Endodermal cell (in vitro differentiated cells): ENCODE results near the gene FABP1. TPM values are rescaled to one million over a fixed set of nuclear protein-coding genes. Genes with fewer than 3 reads are reported as not detected.

ENCODE experiments used
- DNase-seq: peaks from one replicate; pipeline ENCODE4 v3.0.0-alpha.2; 2017
- H3K27ac ChIP-seq: 2 replicates; pipeline ENCODE4 v1.5.1; 2013; ENCODE audit warnings: mild to moderate bottlenecking, low read depth, low read length, moderate library complexity
- H3K27me3 ChIP-seq: 2 replicates; pipeline ENCODE4 v1.6.1; 2013; ENCODE audit warnings: mild to moderate bottlenecking, low read length, moderate library complexity; ENCODE audit not compliant: insufficient read depth, control insufficient read depth, poor library complexity, severe bottlenecking
- H3K36me3 ChIP-seq: 2 replicates; pipeline ENCODE4 v1.7.0; 2013; ENCODE audit warnings: mild to moderate bottlenecking, low read length, moderate library complexity; ENCODE audit not compliant: control insufficient read depth, insufficient read depth
- H3K4me1 ChIP-seq: one replicate; pipeline ENCODE4 v1.7.0; 2013; ENCODE audit warnings: low read length; ENCODE audit not compliant: control insufficient read depth, insufficient read depth
- H3K4me3 ChIP-seq: 2 replicates; pipeline ENCODE4 v1.5.1; 2013; ENCODE audit warnings: mild to moderate bottlenecking, low read length, moderate library complexity
- H3K9ac ChIP-seq: 2 replicates; pipeline ENCODE4 v1.6.1; 2013; ENCODE audit warnings: mild to moderate bottlenecking, low read length, moderate library complexity; ENCODE audit not compliant: poor library complexity, severe bottlenecking; ENCODE audit errors: extremely low read depth
- H3K9me3 ChIP-seq: 2 replicates; pipeline ENCODE4 v1.6.1; 2013; ENCODE audit warnings: mild to moderate bottlenecking, low read length, moderate library complexity; ENCODE audit not compliant: control insufficient read depth
- H3K27ac Mint-ChIP-seq: 2 replicates; pipeline ENCODE4 v1.8.0; 2020; ENCODE audit warnings: mixed read lengths
- H3K27me3 Mint-ChIP-seq: 2 replicates; pipeline ENCODE4 v1.8.0; 2021; ENCODE audit warnings: mild to moderate bottlenecking, mixed read lengths; ENCODE audit not compliant: insufficient read depth
- H3K36me3 Mint-ChIP-seq: 2 replicates; pipeline ENCODE4 v1.8.0; 2020; ENCODE audit warnings: low read depth, mixed read lengths
- H3K4me1 Mint-ChIP-seq: 2 replicates; pipeline ENCODE4 v1.8.0; 2020; ENCODE audit warnings: mixed read lengths
- H3K4me3 Mint-ChIP-seq: 2 replicates; pipeline ENCODE4 v1.8.0; 2020; ENCODE audit warnings: mild to moderate bottlenecking, moderate library complexity, mixed read lengths
- H3K9me3 Mint-ChIP-seq: 2 replicates; pipeline ENCODE4 v1.8.0; 2020; ENCODE audit warnings: mild to moderate bottlenecking, mixed read lengths
- WGBS, 2 experiments: methylation state at CpG; one replicate each; pipeline versions ENCODE4 v1.1.5 to v1.1.7; 2013; ENCODE audit warnings: missing lambda C conversion rate in 2 of 2, mixed read lengths in 1 of 2; ENCODE audit not compliant: insufficient coverage in 1 of 2, insufficient read length in 1 of 2; 5-methylcytosine and 5-hydroxymethylcytosine counted together
- total RNA-seq, 2 donors: library from RNA; stranded (reverse); fragmentation: NEBNext Ultra II Directional in 1 of 2; extraction: Animal tissue kit (Norgen Biotek cat#: 25700) in 1 of 2; gene quantifications; 2 replicates in 1 of 2; 3 replicates in 1 of 2; pipeline ENCODE4 v1.2.1, GENCODE V29; 2021
- TF ChIP-seq, protein P1 (sequence below): fragments of 200-600 bp; sonication (generic); conservative IDR thresholded peaks from 2 replicates; pipeline ENCODE4 v1.5.0; 2021; ENCODE audit warnings: antibody characterized with exemption, mild to moderate bottlenecking

Gene FABP1
- total RNA-seq, 2 donors from 2014 or later: not detected

DNA sequence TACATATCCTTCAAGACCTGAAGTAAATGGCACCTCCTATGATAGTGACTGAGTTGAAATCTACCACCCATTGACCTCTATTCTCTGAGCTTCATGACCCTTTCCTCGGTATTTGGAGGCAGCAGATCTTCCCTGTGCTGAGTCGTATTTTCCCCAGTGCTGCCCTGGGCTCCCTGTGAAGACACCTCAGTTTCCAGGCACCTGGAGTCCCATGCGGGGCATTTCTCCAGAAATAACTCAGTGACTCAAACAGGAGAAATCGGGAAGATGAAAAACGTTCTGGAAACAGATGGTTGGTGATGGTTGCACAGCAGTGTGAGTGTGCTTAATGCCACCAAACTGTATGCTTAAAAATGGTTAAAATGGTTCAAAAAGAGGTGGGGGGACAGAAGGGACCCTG lies 42.3 kb downstream of the FABP1 start:
- no peaks in the 10 kb centered on the region for H3K9me3 ChIP-seq
- Mint-ChIP-seq H3K4me3 (no peak overlapping the region), H3K36me3 (no peaks in the 10 kb centered on the region), H3K4me1 (peaks cover 4% of the 10 kb centered on the region), H3K27ac (no peak overlapping the region), H3K27me3 (peaks cover 3% of the 10 kb centered on the region), H3K9me3 (no peaks in the 10 kb centered on the region)
- H3K9ac ChIP-seq: no peak overlapping the region
- H3K4me3 ChIP-seq: no peak overlapping the region
- H3K4me1 ChIP-seq: no peaks in the 10 kb centered on the region
- 86 to 90% methylated on average over 4 to 5 of the region's 5 CpGs for WGBS, 2 experiments
- no peak for DNase-seq
- TF ChIP-seq, protein P1, sequence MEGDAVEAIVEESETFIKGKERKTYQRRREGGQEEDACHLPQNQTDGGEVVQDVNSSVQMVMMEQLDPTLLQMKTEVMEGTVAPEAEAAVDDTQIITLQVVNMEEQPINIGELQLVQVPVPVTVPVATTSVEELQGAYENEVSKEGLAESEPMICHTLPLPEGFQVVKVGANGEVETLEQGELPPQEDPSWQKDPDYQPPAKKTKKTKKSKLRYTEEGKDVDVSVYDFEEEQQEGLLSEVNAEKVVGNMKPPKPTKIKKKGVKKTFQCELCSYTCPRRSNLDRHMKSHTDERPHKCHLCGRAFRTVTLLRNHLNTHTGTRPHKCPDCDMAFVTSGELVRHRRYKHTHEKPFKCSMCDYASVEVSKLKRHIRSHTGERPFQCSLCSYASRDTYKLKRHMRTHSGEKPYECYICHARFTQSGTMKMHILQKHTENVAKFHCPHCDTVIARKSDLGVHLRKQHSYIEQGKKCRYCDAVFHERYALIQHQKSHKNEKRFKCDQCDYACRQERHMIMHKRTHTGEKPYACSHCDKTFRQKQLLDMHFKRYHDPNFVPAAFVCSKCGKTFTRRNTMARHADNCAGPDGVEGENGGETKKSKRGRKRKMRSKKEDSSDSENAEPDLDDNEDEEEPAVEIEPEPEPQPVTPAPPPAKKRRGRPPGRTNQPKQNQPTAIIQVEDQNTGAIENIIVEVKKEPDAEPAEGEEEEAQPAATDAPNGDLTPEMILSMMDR: no peak
- no peaks in the 10 kb centered on the region for H3K27me3 ChIP-seq
- no peak overlapping the region for H3K27ac ChIP-seq
- no peaks in the 10 kb centered on the region for H3K36me3 ChIP-seq

DNA sequence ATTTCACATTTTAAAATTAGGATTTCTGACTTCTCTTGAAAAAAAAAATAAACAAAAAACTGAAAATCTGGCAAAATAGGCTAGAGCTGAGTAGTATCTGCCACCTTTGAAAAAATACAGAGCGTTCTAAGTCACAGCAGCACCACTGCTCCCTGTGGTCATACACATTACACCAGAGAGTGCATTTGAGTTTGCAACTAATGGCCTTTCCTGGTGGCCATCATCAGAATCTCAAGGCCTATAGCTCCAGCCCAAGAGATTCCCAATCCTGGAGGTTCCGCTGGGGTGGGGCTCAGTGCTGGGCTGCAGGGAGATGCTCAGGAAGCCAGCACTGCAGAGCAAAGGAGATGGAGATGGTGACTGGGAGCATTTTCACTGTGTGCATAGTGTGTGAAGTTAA lies 42.8 kb downstream of the FABP1 start:
- Histone ChIP-seq H3K36me3 (no peaks in the 10 kb centered on the region), H3K4me3 (no peak overlapping the region), H3K9ac (no peak overlapping the region), H3K9me3 (no peaks in the 10 kb centered on the region), H3K4me1 (no peaks in the 10 kb centered on the region), H3K27ac (no peak overlapping the region), H3K27me3 (no peaks in the 10 kb centered on the region)
- H3K4me3 Mint-ChIP-seq: no peak overlapping the region
- no peaks in the 10 kb centered on the region for H3K36me3 Mint-ChIP-seq
- H3K9me3 Mint-ChIP-seq: no peaks in the 10 kb centered on the region
- TF ChIP-seq, protein P1: peak; percentile 46
- H3K27ac Mint-ChIP-seq: no peak overlapping the region
- H3K4me1 Mint-ChIP-seq: peaks cover 4% of the 10 kb centered on the region
- 96 to 100% methylated on average over 2 of the region's 2 CpGs for WGBS, 2 experiments
- H3K27me3 Mint-ChIP-seq: peaks cover 3% of the 10 kb centered on the region
- DNase-seq: no peak

- WGBS, 2 experiments: 80% methylated on average over 1 of the region's 1 CpG; no CpG with 5 or more reads in 1 of the 2 experiments
- Mint-ChIP-seq H3K27me3 (peaks cover 3% of the 10 kb centered on the region), H3K4me3 (no peak overlapping the region)
These were observed 45.1 kb downstream of the FABP1 start for GRCh38 chr2:88082781-88083180.

More at GRCh38 chr2:88082781-88083180, 45.1 kb downstream of the FABP1 start:
- Mint-ChIP-seq H3K27ac (no peak overlapping the region), H3K36me3 (no peaks in the 10 kb centered on the region), H3K4me1 (peaks cover 4% of the 10 kb centered on the region), H3K9me3 (no peaks in the 10 kb centered on the region)
- Histone ChIP-seq H3K4me1 (no peaks in the 10 kb centered on the region), H3K27ac (peak overlapping the region; percentile 15), H3K4me3 (no peak overlapping the region), H3K9me3 (no peaks in the 10 kb centered on the region), H3K36me3 (no peaks in the 10 kb centered on the region), H3K27me3 (no peaks in the 10 kb centered on the region), H3K9ac (no peak overlapping the region)
- TF ChIP-seq, protein P1: no peak
- DNase-seq: no peak
